Stimulated activated naive CD4-positive, alpha-beta T cell treated with Interleukin-2 at 50 U/mL for 16 hours (primary cell): Measurements from ENCODE around the gene RAB11FIP4.

ENCODE experiments used
- DNase-seq: peaks from one replicate; lab custom pipeline; 2025; lab: John Stamatoyannopoulos, UW

Gene RAB11FIP4

DNA sequence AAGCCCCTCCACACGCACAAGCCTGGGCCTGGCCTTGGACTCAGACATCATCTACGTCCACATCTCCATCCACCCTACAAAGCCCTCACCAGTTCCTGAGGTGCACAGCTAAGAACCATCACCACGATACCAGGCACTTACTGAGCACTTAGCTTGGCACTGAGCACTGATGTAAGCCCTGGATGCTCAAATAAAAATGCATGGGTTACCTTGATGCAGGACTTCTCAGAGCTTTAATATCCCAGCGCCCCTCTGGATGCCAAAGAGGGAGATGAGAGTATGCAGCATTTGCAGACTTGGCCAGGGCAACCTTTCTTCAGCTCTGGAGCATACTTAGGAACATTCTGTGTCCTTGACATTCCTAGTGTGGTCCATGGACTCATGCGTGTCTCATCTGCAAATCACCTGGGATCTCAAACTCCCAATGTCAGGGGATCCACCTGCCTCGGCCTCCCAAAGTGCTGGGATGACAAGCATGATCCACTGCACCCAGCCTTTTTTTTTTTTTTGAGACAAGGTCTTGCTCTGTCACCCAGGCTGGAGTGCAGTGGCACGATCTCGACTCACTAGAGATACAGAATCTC, 69.8 kb downstream of the RAB11FIP4 start:
- no peak for DNase-seq

DNA sequence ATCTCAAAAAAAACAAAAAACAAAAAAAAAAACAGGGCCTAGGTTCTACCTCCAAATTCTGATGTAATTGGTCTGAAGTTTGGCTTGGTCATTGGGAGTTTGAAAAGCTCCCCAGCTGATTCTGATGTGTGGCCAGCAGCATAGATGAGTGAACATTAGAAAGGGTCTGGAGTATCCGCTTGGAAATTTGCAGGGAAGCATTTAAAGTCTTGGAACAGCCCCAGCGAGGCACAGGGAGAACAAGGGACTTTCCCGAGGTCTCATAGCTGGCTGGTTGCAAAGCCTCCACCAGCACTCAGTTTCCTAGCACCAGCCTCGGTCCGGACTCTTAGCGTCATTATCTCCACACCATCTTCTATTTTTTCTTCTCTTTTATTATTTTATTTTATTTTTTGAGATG, 70.8 kb downstream of the RAB11FIP4 start:
- DNase-seq, result no peak

DNA sequence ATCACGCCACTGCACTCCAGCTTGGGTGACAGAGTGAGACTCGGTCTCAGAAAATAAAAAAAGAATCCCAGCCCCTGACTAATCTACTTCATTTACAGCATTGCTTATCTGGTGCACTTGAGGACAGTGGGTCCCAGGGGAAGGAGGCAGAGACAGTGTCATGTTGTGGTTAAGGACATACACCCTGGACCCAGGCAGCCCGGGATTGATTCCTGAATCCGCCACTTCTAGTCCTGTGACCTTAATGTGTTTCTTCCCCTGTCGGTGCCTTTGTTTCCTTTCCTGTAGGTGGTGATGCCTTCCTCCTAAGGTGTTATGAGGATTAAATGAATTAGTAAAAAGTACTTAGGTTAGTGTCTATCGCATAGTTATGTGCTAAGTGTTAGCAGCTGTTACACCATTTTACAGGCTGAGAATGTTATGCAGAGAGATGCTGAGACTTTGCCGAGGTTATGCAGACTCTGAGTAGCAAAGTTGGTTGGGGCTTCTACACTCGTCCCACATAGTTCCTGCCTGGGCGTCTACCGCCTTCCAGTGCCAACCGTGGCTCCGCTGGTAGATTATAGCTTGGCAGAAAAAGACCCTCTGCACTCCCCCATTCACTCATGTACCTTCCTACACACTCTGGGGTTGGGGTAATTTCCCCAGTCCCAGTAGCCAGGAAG, 74.8 kb downstream of the RAB11FIP4 start:
- DNase-seq, result no peak

DNA sequence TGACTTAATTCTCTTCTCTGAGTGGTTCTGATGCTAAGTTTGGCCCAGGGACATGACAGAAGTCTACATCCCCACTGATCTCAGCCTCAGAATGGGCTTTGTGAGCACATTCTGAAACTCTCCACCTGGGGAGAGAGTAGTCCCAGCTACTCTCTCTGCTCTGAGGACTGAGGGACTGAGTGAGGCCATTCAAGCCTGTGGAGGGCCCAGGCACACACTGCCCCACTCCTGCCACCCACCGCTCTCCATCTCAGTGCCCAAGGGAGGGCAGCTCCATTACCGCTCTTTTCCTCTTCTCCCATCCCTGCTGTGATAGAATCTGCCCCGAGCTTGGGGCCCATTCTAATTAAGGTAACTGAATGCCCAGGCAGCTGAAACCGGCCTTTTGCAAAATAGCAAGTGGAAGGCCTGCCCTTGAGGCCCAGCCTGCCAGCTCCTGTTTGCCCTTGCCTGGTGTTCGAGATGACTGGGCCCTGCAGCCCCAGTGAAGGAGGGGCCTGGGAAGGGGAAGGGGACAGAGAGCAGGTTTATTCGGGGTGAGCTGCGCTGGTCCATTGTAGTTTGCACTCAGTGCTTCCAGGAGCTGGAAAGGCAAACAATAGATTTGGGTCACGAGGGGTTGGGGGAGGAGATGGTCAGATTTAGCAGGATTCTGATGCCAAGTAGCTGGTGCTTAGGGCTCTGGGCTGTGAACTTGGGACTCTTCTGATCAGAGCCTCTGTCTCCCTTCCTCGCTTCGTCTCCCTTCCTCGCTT, 76.2 kb downstream of the RAB11FIP4 start:
- no peak for DNase-seq

DNA sequence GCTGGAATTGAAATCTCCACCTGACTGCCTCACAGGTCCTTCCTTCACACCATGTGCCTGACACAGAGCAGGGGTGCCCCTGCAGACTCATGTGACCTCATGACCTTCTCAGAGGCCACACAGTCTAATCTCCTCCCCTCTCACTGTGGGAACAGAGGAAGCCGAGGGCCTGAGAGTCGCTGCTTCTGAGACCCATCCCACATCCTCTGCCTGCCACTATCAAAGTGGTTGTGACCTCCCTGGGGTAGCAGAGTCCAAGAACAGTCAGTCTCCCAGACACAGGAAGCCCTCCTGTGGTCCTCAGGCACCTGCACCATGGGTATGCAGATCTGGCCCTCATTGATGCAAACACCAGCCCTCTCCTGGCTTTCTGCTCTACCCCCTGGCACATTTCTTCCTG, 78.5 kb downstream of the RAB11FIP4 start:
- no peak for DNase-seq

DNA sequence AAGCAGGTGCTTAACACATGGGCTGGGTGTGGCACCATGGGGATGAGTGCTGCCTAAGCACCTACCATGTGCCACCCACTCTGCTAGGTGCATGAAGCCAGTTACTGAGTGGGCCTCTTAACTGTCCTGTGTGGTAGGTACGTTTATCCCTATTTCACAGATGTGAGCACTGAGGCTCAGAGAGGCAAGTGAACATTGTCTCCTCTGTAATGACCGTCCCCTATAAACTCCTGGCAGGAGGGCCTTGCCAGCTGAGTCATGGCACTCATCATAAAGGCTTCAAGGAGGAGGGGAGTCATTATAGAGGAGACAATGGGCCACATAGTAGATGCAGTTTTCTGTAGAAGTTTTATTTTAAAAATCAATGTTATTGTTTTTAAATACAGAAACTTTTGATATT, 79.1 kb downstream of the RAB11FIP4 start:
- no peak for DNase-seq

DNA sequence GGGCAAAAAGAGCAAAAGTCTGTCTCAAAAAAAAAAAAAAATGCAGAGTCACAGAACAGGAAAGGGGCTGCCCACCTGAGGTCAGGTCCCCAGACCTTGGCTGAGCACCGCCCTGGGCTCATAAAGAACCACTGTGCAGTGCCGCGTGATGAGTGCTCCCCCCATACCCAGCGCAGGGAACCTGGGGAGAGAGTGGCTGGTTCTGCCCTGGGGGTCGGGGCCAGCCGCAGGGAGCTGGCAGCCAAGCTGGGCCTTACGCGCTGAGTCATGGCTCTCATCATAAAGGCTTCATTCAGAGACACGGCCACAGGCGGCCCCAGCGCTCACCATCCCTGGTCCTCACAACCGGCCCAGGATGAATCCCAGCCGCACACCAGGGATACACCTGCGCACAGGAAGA, 80.7 kb downstream of the RAB11FIP4 start:
- DNase-seq, result no peak

DNA sequence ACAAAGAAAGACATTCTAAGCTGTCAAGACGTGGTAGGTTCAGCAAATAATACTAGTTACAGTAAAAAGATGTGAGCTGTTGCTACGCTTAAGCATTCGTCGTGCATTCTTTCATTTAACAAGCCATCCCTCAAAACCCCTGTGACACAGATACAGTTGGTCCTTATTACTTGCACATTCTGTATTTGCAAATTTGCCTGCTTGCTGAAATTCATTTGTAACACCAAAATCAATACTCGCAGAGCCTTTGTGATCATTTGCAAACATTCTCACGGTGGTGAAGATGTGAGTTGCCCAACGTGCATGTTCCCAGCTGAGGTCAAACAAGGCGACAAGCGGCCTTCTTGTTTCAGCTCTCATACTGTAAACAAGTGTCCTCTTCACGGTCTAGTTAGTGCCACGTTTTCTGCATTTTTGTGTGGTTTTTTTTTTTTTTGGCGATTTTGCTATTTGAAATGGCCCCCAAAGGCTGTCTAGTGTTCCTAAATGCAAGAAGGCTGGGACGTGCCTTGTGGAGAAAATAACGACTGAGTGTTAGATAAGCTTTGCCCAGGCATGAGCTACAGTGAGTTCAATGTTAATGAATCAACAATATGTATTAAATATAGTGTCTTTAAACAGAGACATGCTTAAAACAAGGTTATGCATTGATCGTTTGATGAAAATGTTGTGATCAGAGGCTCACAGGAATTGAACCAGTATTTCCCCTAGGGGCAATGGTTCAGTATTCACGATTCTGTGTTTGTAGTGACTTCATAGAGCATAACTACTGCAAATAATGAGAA, 84.1 kb downstream of the RAB11FIP4 start:
- DNase-seq, result no peak

DNA sequence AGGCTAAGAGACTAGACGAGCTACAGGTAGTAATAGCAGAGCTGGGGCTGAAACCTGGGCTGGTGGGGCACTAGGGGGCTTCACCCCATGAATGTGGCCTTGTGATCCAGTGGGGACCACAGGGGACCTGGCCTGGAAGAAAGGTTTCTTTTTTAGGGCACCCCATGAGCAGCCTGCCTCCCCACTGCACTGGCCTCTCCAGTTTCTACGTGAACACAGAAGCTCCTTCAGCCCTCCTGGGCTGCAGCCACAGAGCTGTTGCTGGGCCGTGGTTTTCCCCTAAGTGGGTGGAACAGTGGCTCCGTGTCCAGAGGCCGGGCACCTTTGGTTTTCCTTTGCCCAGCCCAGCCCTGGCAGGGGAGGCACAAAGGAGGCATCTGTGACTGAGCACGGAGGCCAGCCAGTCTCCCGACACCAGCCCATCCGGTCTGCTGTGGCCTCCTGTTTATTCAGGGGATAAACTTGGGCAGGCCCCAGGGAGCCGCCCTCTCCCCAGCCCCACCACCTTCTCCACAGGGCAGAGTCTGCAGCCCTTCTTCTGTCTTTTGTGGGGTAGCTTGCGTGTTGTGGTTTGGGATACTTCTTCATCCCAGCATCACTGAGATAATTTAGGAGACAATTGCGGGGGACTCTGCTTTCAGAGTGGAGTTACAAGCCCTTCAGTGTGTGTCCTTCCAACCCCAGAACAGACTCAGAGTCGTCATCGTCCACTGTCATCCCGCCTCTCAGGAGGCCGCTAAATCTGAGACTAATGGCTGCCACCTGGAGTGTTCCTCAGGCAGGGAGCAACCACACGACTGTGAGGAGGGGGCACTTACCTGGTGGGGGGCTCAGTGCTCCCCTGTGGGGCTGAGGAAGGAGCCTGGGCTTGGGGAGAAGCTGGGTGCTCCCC, 85.3 kb downstream of the RAB11FIP4 start:
- DNase-seq, result no peak

DNA sequence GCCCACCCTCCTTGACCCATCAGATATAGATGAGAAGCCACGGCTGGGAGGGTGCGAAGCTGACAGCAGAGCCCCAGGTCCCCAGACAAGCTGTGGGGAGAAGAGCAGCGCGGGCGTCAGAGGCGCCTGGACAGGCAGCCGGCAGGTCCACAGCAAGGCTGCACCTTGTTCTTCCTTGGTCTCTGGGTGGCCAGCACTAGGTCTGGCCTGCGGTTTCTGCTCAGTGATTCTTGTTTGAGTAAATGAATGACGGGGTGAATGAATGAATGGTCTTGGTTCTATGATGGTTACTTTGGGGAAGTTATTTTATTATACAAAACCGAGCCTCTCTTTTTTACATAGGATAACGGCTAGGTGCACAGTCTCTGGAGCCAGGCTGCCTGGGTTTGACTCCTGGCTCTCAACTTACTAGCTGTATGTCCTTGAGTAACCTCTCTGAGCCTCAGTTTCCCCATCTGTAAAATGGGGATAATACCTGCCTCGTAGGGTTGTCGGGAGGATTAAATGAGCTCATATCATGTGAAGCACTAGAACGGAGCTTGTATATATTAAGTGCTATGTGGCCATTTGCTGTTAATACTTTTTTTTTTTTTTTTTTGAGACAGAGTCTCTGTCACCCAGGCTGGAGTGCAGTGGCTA, 86.1 kb downstream of the RAB11FIP4 start:
- DNase-seq, result no peak

DNA sequence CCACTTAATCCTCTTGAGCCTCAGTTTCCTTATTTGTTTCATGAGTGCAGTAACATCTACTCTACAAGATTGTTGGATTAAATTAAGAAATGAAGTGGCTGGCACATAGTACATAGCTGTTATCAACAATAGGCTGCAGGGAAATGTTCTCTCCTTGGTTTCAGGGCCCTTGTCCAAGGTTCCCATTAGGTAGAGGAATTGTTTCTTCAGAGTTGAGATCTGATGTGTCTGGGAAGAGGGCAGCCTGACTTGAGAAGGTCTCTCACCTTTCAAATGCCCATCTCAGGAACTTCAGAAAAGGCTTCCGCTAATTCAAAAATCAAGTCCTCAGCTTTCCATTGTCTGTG, 87.6 kb downstream of the RAB11FIP4 start:
- no peak for DNase-seq

DNA sequence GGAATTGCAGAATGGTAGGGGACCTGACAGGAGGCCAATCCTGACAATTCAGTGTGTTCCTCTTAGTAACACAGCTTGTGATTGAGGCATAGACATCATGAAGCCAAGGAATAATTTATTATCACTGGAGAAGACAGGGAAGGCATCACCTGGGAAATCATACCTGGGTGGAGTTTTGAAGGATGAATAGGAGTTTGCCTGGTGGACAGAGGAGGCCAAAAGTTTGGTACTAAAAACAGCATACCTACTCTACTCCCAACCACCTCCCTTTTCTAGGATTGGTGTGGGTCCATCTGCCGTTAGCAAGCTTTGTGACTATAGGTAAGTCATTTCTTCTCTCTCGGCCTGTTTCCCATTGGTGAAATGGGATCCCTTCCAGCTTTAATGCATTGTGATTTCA, 88.0 kb downstream of the RAB11FIP4 start:
- DNase-seq, result no peak

DNA sequence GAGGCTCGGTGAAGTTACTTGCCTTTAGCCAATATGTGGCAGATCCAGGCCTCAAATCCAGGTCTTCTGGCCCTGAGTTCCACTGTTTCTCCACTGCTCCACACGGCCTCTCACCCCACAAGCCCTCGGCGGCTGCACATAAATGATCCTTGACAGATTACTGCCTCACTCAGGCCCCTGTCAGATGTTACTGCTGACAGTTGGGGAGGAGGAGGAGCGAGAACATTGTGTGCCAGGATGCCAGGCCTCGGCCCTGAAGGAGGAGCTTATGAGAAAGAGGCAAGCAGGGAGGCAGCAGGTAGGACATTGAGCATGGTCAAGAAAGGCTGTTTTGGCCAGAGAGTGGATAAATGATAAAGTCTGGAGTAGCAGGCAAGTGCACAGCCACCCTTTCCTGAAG, 88.6 kb downstream of the RAB11FIP4 start:
- no peak for DNase-seq

DNA sequence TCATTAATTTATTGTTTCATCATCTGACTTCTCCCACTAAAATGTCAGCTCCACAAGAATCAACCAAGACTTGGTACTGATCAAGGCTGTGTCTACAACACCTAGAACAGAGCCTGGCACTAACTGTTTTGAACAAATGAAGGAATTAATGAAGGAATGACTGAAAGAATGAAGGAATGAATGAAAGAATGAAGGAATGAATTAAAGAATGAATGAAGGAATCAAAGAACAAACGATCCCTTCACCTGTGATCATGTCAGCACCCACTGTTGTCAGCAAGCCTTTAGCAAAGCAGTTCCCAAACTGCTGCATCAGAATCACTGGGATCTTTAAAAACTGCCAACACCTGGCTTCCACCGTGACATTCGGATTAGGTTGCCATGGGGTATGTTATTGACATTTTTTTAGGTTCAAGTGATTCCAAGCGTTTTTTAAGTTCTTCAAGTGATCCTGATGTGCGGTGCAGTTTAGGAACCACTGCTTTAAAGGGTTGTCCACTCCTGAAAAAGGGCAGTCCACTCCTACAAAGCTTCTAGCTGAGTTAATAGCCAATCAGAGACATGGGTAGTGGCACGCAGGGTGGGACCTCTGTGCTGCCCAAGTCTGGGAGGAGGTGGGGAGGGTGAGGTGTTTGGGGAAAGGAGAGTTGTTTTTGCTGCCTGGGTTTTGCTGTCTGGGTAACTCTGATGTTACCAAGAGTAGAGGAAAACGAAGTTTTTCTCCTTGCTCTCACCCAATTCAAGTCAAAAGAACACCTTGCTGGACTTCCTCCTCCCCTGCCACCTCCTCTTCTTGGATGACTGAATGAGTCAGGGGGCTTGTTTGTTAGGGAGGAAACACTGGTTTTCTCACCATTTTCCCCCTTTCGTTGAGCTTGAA, 89.7 kb downstream of the RAB11FIP4 start:
- no peak for DNase-seq

DNA sequence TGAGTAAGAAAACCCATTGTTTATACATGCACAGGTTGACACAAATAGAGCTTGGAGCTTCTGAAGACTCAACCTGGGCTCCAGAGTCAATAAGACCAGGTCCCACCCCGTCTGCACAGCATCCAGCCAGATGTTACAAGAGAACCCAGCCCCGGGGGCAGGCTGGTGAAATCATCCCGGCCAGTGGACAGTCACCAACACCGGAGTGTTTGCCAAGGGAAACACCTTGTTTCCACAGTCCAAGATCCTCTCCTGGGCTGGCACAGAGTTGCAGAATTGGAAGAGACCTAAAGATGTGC, 90.3 kb downstream of the RAB11FIP4 start:
- no peak for DNase-seq

DNA sequence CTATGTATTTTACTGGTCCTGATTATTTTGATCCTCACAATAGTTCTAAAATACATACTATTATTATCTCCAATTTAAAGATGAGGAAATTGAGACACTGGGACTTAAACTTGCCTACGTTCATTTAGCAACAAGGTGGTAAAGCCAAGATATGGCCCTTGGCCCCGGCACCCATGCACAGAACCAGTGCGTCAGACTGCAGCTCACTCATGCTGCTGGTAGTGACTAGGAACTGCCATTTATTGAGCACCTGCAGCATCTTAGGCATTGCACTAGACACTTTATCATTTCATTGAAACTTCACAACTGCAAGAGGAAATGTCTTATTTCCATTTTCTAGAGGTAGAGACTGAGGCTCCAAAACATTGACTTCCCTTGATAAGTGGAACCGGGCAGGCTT, 93.3 kb downstream of the RAB11FIP4 start:
- DNase-seq, result no peak

DNA sequence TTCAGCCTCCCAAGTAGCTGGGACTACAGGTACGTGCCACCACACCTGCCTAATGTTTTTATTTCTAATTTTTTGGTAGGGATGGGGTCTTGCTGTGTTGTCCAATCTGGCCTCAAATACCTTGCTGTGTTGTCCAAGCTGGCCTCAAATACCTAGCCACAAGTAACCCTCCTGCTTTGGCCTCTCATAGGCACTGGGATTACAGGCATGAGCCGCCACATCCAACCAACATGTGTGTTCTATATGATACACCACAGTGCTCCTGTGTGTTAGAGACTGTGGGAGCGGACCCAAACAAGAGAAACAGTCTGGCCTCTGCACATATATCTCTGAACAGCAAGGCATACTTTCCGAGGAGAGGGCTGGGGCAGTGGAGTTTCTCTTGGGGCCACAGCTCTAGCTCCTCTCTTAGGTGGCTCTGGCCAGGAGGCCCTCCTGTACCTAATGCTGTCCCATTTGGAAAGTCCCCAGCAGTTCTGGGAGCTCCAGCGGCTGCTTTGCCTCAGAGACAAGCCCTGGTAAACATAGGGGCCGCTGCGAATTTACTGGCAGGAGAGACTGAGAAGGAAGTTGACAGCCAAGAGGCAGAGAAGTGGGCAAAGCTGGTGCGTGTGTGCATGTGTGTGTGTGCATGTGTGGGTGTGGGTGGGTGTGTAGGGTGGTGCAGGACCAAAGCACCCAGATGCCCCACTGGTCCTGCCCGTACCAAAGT, 95.0 kb downstream of the RAB11FIP4 start:
- no peak for DNase-seq

DNA sequence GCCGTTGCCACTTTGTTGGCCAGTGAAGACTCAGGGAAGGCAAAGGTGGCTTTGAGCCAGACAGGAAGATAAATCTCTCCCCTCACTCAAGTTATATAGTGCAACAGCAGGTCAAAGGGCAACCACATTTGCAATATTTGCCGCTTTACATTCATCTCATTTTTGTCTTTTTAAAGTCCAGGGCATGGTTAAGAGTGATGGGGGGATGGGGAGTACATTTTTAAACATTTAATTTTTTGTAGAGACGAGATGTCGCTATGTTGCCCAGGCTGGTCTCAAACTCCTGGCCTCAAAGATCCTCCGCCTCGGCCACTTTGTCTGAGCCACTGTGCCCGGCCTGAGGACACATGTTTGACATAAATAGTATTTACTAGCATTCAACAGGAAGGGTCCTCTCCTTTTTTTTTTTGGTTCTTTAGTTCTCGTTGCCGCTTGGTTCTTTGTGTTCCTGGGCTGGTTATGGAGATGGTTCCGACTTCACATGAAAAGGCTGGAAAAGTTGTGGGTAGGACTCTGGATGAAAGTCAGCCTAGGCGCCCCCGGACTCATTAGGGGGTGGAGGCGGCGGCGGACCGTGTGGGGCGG, 95.7 kb downstream of the RAB11FIP4 start:
- DNase-seq, result no peak

DNA sequence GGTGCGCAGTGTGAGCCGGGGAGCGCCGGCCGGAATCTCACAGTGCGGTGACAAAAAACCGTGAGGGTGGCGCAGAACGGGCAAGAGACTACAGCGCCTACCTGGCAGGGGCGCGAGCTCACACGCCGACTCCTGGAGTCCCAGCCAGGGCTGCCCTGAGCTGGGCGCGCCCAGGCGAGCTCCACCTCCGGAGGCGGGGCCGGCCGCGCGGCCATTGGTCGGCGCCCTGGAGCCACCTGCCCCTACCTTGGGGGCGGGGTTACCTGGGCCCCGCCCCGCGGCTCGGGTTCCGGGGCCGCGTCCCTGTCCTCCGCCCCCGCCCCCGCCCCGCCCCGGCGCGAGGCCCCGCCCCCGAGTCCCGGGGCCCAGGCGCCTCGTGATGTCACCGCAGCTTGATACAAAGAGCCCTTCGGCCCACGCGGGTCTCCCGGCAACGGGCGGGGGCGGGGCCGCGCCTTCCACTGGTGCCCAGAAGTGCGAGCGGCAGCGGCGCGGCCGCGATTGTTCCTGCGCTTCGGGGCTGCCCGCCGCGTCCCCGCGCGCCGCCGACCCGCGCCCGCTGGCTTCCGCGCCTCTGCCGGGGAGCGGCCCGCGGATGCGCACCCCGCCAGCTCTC, 96.3 kb downstream of the RAB11FIP4 start:
- DNase-seq, result peak; percentile 94
